NT2/D1 (cell line): Measurements from ENCODE around the gene ANXA4.

Experiments
- DNase-seq: peaks from one replicate; pipeline ENCODE4 v3.0.0-alpha.2; 2011; ENCODE audit warnings: low read depth, low spot score
- H3K27me3 ChIP-seq: 2 replicates; pipeline ENCODE4 v1.6.0; 2011; ENCODE audit warnings: mild to moderate bottlenecking; ENCODE audit not compliant: insufficient read length, insufficient read depth
- H3K36me3 ChIP-seq: 2 replicates; pipeline ENCODE4 v1.6.1; 2011; ENCODE audit warnings: mild to moderate bottlenecking, low read length, mixed read lengths; ENCODE audit not compliant: insufficient read depth, insufficient read length
- H3K4me1 ChIP-seq: 2 replicates; pipeline ENCODE4 v1.5.1; 2011; ENCODE audit not compliant: insufficient read depth, insufficient read length
- H3K4me3 ChIP-seq: 2 replicates; pipeline ENCODE4 v1.5.1; 2011; ENCODE audit warnings: low read depth; ENCODE audit not compliant: insufficient read length
- H3K9ac ChIP-seq: 2 replicates; pipeline ENCODE4 v1.6.0; 2011; ENCODE audit warnings: low read depth; ENCODE audit not compliant: insufficient read length
- H3K9me3 ChIP-seq: 2 replicates; pipeline ENCODE4 v1.5.1; 2011; ENCODE audit warnings: mild to moderate bottlenecking, low read length; ENCODE audit not compliant: insufficient read depth
- SUZ12 ChIP-seq: IDR thresholded peaks from 2 replicates; pipeline ENCODE4 v1.6.1; 2011; ENCODE audit not compliant: insufficient read length, insufficient read depth; ENCODE audit errors: extremely low read depth
- YY1 ChIP-seq: IDR thresholded peaks from 2 replicates; pipeline ENCODE4 v1.6.1; 2011; ENCODE audit not compliant: insufficient read length, insufficient read depth
- ZNF274 ChIP-seq: IDR thresholded peaks from 2 replicates; pipeline ENCODE4 v1.6.1; 2011; ENCODE audit warnings: mild to moderate bottlenecking, low read depth, low read length

Gene ANXA4

GRCh38 chr2:69848186-69848790 is 106.4 kb downstream of the ANXA4 start:
- Histone ChIP-seq H3K36me3 (peaks cover 34% of the 10 kb centered on the region), H3K9ac (no peak overlapping the region)

GRCh38 chr2:69858261-69858660 is 116.3 kb downstream of the ANXA4 start:
- TF ChIP-seq SUZ12 (no peak), YY1 (no peak), ZNF274 (no peak)
- H3K4me3 ChIP-seq: no peak overlapping the region
- H3K27me3 ChIP-seq: no peaks in the 10 kb centered on the region
- DNase-seq: no peak
- no peaks in the 10 kb centered on the region for H3K9me3 ChIP-seq
- no peaks in the 10 kb centered on the region for H3K4me1 ChIP-seq
- H3K9ac ChIP-seq: no peak overlapping the region
- H3K36me3 ChIP-seq: peaks cover 4% of the 10 kb centered on the region

More at GRCh38 chr2:69848186-69848790, 106.4 kb downstream of the ANXA4 start:
- TF ChIP-seq ZNF274 (no peak), YY1 (no peak), SUZ12 (no peak)
- H3K27me3 ChIP-seq: no peaks in the 10 kb centered on the region
- DNase-seq: no peak
- H3K4me1 ChIP-seq: no peaks in the 10 kb centered on the region
- H3K9me3 ChIP-seq: no peaks in the 10 kb centered on the region
- no peak overlapping the region for H3K4me3 ChIP-seq

GRCh38 chr2:69863298-69863697 is 121.4 kb downstream of the ANXA4 start:
- DNase-seq: no peak
- H3K4me1 ChIP-seq: no peaks in the 10 kb centered on the region
- H3K27me3 ChIP-seq: no peaks in the 10 kb centered on the region
- no peak overlapping the region for H3K9ac ChIP-seq
- peaks cover 37% of the 10 kb centered on the region for H3K36me3 ChIP-seq
- no peaks in the 10 kb centered on the region for H3K9me3 ChIP-seq
- H3K4me3 ChIP-seq: no peak overlapping the region
- TF ChIP-seq YY1: no peak
- TF ChIP-seq SUZ12: no peak
- TF ChIP-seq ZNF274: no peak
